Epithelial cell of alveolus of lung (primary cell): ENCODE results near the gene MPHOSPH8. TPM values are rescaled to one million over a fixed set of nuclear protein-coding genes. Genes with fewer than 3 reads are reported as not detected.

Experiments
- total RNA-seq: library from RNA; depleted of rRNA; stranded (reverse); fragments of >200 nt; gene quantifications from 2 replicates; pipeline ENCODE4 v1.2.1, GENCODE V29; 2015

The MPHOSPH8 gene
- total RNA-seq, result 8.9 and 12.6 TPM in 2 replicates

GRCh38 chr13:19633479-19634255, at the start of gene MPHOSPH8:
MPHOSPH8 (plus strand) TSS chr13:19633659; CDS start chr13:19633749, 90 bp downstream.

Other genes with a start within 250 kb of the MPHOSPH8 start
- not detected in 2 replicates for gene TPTE2, start 72.1 kb upstream of the MPHOSPH8 start, total RNA-seq
- gene PSPC1, start 149.3 kb downstream of the MPHOSPH8 start, total RNA-seq, result 39.1 and 40.7 TPM in 2 replicates
- 7.0 and 7.6 TPM in 2 replicates for gene ZMYM5, start 230.0 kb downstream of the MPHOSPH8 start, total RNA-seq